OCI-LY7 (cell line): ENCODE measurements around the gene CCDC51.

Source experiments
- EZH2phosphoT487 ChIP-seq: fragments of 200-600 bp; sonication (generic); IDR thresholded peaks from 2 replicates; pipeline ENCODE4 v1.6.1; 2018; ENCODE audit warnings: low read depth, borderline replicate concordance, mild to moderate bottlenecking, mixed run types, antibody characterized with exemption, low read length, moderate library complexity, mixed read lengths
- TF ChIP-seq, protein P1 (sequence below): fragments of 200-600 bp; sonication (generic); conservative IDR thresholded peaks from 2 replicates; pipeline ENCODE4 v1.5.1; 2014; ENCODE audit warnings: mild to moderate bottlenecking, antibody characterized with exemption, low read length, moderate library complexity, mixed read lengths

DNA sequence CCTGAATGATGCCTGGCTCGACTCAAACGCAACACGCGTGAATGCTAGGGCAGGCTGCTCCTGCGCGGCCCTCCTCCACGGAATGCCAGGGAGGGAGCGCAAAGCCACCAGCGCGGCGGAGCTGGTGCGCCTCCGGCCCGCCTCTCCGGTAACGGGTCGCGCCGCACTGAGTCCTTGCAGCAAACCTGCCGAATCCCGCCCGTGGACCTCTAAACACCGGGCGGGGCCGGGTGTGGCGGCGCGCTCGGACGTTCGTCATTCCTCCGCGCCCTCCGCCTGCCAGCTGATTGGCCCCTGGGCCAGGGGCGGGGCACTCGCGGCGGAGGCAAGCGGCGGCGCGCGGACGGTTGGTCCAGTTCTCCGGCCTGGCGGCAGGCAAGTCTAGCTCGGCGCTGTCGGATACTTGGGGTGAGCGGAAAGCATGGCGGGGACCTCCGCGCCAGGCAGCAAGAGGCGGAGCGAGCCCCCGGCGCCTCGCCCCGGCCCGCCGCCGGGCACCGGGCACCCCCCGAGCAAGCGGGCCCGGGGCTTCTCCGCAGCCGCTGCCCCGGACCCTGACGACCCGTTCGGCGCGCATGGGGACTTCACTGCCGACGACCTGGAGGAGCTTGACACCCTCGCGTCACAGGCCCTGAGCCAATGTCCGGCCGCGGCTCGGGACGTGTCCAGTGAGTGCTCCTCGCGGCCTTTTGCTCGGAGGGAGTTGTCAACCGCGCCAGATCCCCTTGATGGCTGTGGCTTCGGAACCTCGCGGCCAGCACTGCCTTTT, 6.7 kb upstream of the CCDC51 start, which contains the start of gene ATRIP:
- TF ChIP-seq, protein P1, sequence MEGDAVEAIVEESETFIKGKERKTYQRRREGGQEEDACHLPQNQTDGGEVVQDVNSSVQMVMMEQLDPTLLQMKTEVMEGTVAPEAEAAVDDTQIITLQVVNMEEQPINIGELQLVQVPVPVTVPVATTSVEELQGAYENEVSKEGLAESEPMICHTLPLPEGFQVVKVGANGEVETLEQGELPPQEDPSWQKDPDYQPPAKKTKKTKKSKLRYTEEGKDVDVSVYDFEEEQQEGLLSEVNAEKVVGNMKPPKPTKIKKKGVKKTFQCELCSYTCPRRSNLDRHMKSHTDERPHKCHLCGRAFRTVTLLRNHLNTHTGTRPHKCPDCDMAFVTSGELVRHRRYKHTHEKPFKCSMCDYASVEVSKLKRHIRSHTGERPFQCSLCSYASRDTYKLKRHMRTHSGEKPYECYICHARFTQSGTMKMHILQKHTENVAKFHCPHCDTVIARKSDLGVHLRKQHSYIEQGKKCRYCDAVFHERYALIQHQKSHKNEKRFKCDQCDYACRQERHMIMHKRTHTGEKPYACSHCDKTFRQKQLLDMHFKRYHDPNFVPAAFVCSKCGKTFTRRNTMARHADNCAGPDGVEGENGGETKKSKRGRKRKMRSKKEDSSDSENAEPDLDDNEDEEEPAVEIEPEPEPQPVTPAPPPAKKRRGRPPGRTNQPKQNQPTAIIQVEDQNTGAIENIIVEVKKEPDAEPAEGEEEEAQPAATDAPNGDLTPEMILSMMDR, result no peak
- TF ChIP-seq EZH2phosphoT487, result no peak
